HUES48 (cell line): ENCODE data around the gene KDM8.

Source experiments
- H3K27ac ChIP-seq: one replicate; pipeline ENCODE4 v1.7.0; 2013; ENCODE audit warnings: low read depth, low read length, inconsistent platforms
- H3K27me3 ChIP-seq: 2 replicates; pipeline ENCODE4 v1.6.1; 2013; ENCODE audit warnings: mild to moderate bottlenecking, low read length; ENCODE audit not compliant: control insufficient read depth, insufficient read depth
- H3K36me3 ChIP-seq: 2 replicates; pipeline ENCODE4 v1.6.1; 2013; ENCODE audit warnings: low read length; ENCODE audit not compliant: control insufficient read depth, insufficient read depth
- H3K4me1 ChIP-seq: 2 replicates; pipeline ENCODE4 v1.6.1; 2013; ENCODE audit warnings: mild to moderate bottlenecking, low read length; ENCODE audit not compliant: control insufficient read depth, insufficient read depth
- H3K4me3 ChIP-seq: 2 replicates; pipeline ENCODE4 v1.5.1; 2013; ENCODE audit warnings: mild to moderate bottlenecking, low read depth, low read length
- H3K9ac ChIP-seq: 2 replicates; pipeline ENCODE4 v1.6.1; 2013; ENCODE audit warnings: mild to moderate bottlenecking, low read depth, low read length, moderate library complexity
- H3K9me3 ChIP-seq: 2 replicates; pipeline ENCODE4 v1.6.1; 2013; ENCODE audit warnings: low read length; ENCODE audit not compliant: control insufficient read depth, insufficient read depth

KDM8 gene

GRCh38 chr16:27224741-27225300, 21.5 kb downstream of the KDM8 start:
- Histone ChIP-seq H3K9ac (no peak overlapping the region), H3K27me3 (no peaks in the 10 kb centered on the region), H3K4me3 (no peak overlapping the region), H3K36me3 (peaks cover 2% of the 10 kb centered on the region; the same call in 1 of the 2 replicates), H3K4me1 (no peaks in the 10 kb centered on the region), H3K27ac (no peak overlapping the region), H3K9me3 (no peaks in the 10 kb centered on the region)

- Histone ChIP-seq H3K27me3 (no peaks in the 10 kb centered on the region), H3K9ac (no peak overlapping the region), H3K4me3 (no peak overlapping the region), H3K27ac (no peak overlapping the region), H3K9me3 (no peaks in the 10 kb centered on the region), H3K4me1 (no peaks in the 10 kb centered on the region), H3K36me3 (peaks cover 7% of the 10 kb centered on the region; the same call in 1 of the 2 replicates)
Measured at GRCh38 chr16:27225536-27226360, 22.4 kb downstream of the KDM8 start.

- Histone ChIP-seq H3K4me1 (no peaks in the 10 kb centered on the region), H3K4me3 (no peak overlapping the region), H3K9ac (no peak overlapping the region)
Measured at GRCh38 chr16:27226476-27226875, 23.1 kb downstream of the KDM8 start.

GRCh38 chr16:27226976-27227705, 23.8 kb downstream of the KDM8 start:
- H3K4me1 ChIP-seq, result no peaks in the 10 kb centered on the region
- no peak overlapping the region for H3K4me3 ChIP-seq
- H3K27ac ChIP-seq, result no peak overlapping the region
- H3K9ac ChIP-seq, result no peak overlapping the region
- no peaks in the 10 kb centered on the region for H3K27me3 ChIP-seq
- peaks cover 7% of the 10 kb centered on the region for H3K36me3 ChIP-seq
- no peaks in the 10 kb centered on the region for H3K9me3 ChIP-seq

More at GRCh38 chr16:27226476-27226875, 23.1 kb downstream of the KDM8 start:
- H3K36me3 ChIP-seq, result peaks cover 7% of the 10 kb centered on the region; the same call in 1 of the 2 replicates
- H3K27me3 ChIP-seq, result no peaks in the 10 kb centered on the region
- H3K9me3 ChIP-seq, result no peaks in the 10 kb centered on the region
- no peak overlapping the region for H3K27ac ChIP-seq

GRCh38 chr16:27228045-27228444, 24.7 kb downstream of the KDM8 start:
- H3K36me3 ChIP-seq, result peaks cover 9% of the 10 kb centered on the region
- H3K27ac ChIP-seq, result no peak overlapping the region
- H3K4me1 ChIP-seq, result no peaks in the 10 kb centered on the region
- H3K27me3 ChIP-seq, result no peaks in the 10 kb centered on the region
- no peak overlapping the region for H3K9ac ChIP-seq
- H3K9me3 ChIP-seq, result no peaks in the 10 kb centered on the region
- no peak overlapping the region for H3K4me3 ChIP-seq

- Histone ChIP-seq H3K4me1 (no peaks in the 10 kb centered on the region), H3K27ac (no peak overlapping the region), H3K4me3 (no peak overlapping the region), H3K36me3 (peaks cover 10% of the 10 kb centered on the region), H3K27me3 (no peaks in the 10 kb centered on the region), H3K9ac (no peak overlapping the region), H3K9me3 (no peaks in the 10 kb centered on the region)
Measured at GRCh38 chr16:27228621-27229501, 25.5 kb downstream of the KDM8 start.

GRCh38 chr16:27229891-27230470, 26.7 kb downstream of the KDM8 start:
- Histone ChIP-seq H3K36me3 (peaks cover 10% of the 10 kb centered on the region), H3K27ac (no peak overlapping the region), H3K9me3 (no peaks in the 10 kb centered on the region), H3K4me1 (no peaks in the 10 kb centered on the region), H3K4me3 (no peak overlapping the region), H3K27me3 (no peaks in the 10 kb centered on the region), H3K9ac (no peak overlapping the region)

- H3K27ac ChIP-seq, result no peak overlapping the region
- H3K9me3 ChIP-seq, result no peaks in the 10 kb centered on the region
- H3K4me1 ChIP-seq, result no peaks in the 10 kb centered on the region
- H3K36me3 ChIP-seq, result peaks cover 10% of the 10 kb centered on the region
- H3K4me3 ChIP-seq, result no peak overlapping the region
- H3K9ac ChIP-seq, result no peak overlapping the region
- H3K27me3 ChIP-seq, result no peaks in the 10 kb centered on the region
Measured at GRCh38 chr16:27230562-27231001, 27.3 kb downstream of the KDM8 start.

GRCh38 chr16:27231692-27232060, 28.4 kb downstream of the KDM8 start:
- Histone ChIP-seq H3K27ac (no peak overlapping the region), H3K4me1 (no peaks in the 10 kb centered on the region), H3K9ac (no peak overlapping the region), H3K36me3 (peaks cover 10% of the 10 kb centered on the region), H3K4me3 (no peak overlapping the region), H3K9me3 (no peaks in the 10 kb centered on the region), H3K27me3 (no peaks in the 10 kb centered on the region)
